ENCODE results near the gene KIF26B.

The KIF26B gene

DNA sequence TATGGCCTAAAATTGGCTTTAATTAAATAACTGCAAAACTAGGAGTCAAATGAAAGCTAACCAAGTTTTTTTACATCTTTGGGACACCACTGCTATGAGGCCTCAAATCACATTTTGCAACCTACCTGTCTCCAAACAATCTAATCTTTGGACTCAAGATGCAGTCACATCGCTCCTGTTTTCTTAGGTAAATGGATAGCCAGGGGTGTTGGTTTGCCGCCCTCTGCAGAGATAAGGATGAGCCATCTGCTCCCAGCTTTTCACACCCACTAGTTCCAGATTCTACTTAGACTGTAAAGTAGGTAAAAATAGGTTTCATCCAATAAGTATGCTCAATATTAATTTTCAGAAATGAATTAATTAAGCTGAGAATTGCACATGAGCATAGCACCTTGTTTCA lies 456.5 kb downstream of the KIF26B start:
- no peak overlapping the region for H3K27ac ChIP-seq
- TF ChIP-seq, protein P1, sequence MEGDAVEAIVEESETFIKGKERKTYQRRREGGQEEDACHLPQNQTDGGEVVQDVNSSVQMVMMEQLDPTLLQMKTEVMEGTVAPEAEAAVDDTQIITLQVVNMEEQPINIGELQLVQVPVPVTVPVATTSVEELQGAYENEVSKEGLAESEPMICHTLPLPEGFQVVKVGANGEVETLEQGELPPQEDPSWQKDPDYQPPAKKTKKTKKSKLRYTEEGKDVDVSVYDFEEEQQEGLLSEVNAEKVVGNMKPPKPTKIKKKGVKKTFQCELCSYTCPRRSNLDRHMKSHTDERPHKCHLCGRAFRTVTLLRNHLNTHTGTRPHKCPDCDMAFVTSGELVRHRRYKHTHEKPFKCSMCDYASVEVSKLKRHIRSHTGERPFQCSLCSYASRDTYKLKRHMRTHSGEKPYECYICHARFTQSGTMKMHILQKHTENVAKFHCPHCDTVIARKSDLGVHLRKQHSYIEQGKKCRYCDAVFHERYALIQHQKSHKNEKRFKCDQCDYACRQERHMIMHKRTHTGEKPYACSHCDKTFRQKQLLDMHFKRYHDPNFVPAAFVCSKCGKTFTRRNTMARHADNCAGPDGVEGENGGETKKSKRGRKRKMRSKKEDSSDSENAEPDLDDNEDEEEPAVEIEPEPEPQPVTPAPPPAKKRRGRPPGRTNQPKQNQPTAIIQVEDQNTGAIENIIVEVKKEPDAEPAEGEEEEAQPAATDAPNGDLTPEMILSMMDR (conservative IDR thresholded peaks at IDR 0.05) = no peak

DNA sequence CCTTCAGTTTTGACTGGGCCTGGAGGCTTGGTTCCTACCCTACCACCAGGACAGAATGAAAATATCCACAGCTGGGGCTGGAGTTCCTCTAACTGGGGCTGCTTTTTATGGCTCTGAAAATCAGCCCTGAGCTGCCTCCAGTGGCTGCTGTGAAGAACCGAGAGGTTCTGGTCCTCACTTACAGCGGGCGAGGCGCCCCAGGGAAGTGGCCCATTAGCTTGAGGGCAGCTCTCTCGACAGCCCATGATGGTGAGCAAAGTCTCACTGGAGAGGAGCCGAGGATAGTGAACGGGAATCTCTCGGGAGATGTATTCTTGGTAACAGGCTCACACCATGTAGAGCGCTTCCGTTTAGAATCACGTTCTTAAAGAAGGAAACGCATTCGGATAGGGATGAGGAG lies 459.7 kb downstream of the KIF26B start:
- TF ChIP-seq, protein P1 (conservative IDR thresholded peaks at IDR 0.05) = no peak
- H3K27ac ChIP-seq = no peak overlapping the region

DNA sequence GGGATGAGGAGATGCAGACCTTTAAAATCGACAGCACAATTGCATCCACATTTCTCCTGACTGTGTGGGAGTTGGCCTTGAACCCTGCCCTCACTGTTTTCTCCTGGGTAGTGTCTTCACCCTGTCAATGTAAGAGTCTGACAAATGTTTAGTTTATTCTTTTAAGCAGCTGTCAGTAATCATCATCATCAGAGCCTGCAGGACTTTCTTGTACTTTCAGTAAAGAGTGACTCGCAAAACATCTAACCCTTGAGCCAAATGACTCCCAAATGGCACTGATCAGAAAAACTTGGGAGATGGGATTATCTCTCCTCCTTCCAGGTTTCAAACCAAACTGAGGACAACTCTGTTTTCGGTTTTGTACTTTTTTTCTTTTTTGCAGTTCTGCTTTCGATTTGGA lies 460.2 kb downstream of the KIF26B start:
- TF ChIP-seq, protein P1 (conservative IDR thresholded peaks at IDR 0.05) = no peak

DNA sequence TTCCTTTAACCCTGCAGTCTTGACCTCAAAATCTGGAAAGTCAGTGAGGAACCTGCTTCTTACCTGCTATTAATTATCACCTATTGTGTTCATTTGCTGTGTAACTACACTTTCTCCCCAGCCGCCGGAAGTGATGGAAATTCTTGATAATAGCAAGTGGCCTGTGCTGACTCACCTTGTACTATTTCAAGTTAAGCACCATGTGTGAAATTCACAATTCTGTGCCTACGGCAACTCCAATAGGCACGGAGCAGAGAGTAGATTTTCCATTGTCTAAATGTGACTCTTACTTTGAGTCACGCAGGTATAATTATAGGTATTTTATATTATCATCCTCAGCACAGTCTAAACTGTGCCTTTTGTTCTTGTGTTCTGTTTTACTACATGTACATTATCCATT lies 466.8 kb downstream of the KIF26B start:
- TF ChIP-seq, protein P1 (conservative IDR thresholded peaks at IDR 0.05) = no peak
- no peak overlapping the region for H3K27ac ChIP-seq

More for the DNA sequence above, 460.2 kb downstream of the KIF26B start:
- H3K27ac ChIP-seq = no peak overlapping the region

DNA sequence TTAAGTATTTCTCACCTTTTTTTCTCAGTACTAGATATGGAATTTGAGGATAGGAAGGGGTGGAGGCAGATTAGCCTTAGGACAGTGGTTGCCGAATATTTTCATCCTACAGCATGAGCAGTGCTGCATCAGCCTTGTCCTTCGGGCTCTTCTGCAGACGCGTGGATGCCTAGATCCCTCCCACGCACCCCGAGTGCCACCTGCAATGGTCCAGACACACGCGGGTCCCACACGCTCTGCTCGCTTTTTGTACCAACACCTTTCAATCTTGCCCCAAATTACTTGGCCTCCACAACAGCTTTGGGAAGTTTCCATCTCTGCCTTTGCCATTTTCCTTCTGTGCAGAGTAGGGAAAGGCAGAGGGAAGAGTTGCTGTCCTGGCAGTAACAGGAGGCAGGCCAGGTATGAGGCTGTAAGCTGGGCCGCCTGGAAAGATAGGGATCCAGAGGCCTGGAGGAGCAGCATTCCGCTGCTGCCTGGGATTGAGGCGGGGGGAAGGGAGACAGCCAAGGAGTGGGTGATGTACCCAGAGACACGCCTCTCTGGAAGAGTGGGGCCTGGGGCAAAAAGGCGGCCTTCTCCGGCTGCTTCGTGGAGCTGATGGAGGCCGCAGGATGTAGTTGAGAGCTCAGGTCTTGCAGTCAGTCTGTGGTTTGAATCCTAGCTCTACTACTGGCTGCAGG lies 467.7 kb downstream of the KIF26B start:
- H3K27ac ChIP-seq = no peak overlapping the region
- TF ChIP-seq, protein P1 (conservative IDR thresholded peaks at IDR 0.05) = no peak

DNA sequence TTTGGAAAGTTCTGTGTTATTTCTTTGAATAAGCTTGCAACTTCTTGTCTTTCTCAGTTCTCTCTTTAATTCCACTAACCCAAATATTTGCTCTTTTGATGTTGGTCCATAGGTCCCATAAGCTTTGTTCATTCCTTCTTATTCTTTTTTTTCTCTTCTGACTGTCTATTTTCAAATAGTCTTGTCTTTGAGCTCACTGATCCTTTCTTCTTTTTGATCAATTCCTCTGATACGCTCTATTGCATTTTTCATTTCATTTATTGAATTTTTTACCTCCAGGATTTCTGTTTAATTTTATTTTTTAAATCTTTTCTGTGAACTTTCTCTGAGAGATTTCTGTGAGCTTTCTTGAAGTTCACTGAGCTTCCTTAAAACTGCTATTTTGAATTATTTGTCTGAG lies 486.6 kb downstream of the KIF26B start:
- TF ChIP-seq, protein P1 (conservative IDR thresholded peaks at IDR 0.05) = no peak
- H3K27ac ChIP-seq = no peak overlapping the region

DNA sequence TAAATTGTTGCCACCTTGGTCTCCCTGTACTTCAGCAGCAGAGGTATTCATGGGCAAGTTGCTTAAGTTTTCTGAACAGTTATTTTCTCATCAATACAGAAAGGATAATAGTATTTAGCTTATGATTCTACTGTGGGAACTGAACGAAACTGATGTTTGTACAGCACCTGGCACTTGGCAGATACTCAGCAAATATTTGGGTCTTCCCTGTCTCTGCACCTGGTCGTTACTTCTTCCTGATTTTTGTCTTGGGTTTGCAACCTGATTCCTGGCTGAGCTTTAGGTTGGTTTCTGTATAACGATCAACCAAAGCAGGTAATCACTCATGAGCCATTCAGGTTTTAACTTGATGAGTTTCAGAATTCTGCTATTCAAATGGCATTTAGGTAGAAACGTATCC lies 490.6 kb downstream of the KIF26B start:
- TF ChIP-seq, protein P1 (conservative IDR thresholded peaks at IDR 0.05) = no peak
- H3K27ac ChIP-seq = no peak overlapping the region

Measured in VCaP (cell line).